Heart left ventricle (tissue), 16 donors: Measurements from ENCODE around the gene SVEP1. TPM values are rescaled to one million over a fixed set of nuclear protein-coding genes. Genes with fewer than 3 reads are reported as not detected.

Source experiments
- ATAC-seq, 4 donors: fragments of 200-7000 bp; cut with Tn5 transposase; one replicate each; pipeline ENCODE4 v1.9.1; 2020 to 2022; ENCODE audit warnings: moderate library complexity in 4 of 4, mild to moderate bottlenecking in 3 of 4, moderate number of reproducible peaks in 1 of 4
- DNase-seq, 5 donors: peaks; one replicate each; pipeline ENCODE4 v3.0.0-alpha.2; 2020
- H3K27ac ChIP-seq, 12 donors: fragments of 200-600 bp; sonication (generic) in 4 of 12; one replicate each; pipeline versions ENCODE4 v1.5.0 to v1.8.0; 2016 to 2022; ENCODE audit warnings: mild to moderate bottlenecking in 2 of 12
- H3K27me3 ChIP-seq, 9 donors: fragments of 200-600 bp; sonication (generic) in 2 of 9; one replicate each; pipeline versions ENCODE4 v1.5.1 to v1.8.0; 2016 to 2022; ENCODE audit warnings: mild to moderate bottlenecking in 3 of 9
- H3K36me3 ChIP-seq, 9 donors: fragments of 200-600 bp; sonication (generic) in 2 of 9; one replicate each; pipeline versions ENCODE4 v1.5.0 to v1.8.0; 2018 to 2022; ENCODE audit warnings: mild to moderate bottlenecking in 2 of 9
- H3K4me1 ChIP-seq, 12 donors: fragments of 200-600 bp; sonication (generic) in 4 of 12; one replicate each; pipeline versions ENCODE4 v1.5.0 to v1.8.0; 2016 to 2022; ENCODE audit warnings: mild to moderate bottlenecking in 3 of 12
- H3K4me3 ChIP-seq, 12 donors: fragments of 200-600 bp; sonication (generic) in 4 of 12; one replicate each; pipeline versions ENCODE4 v1.5.0 to v1.8.0; 2017 to 2022; ENCODE audit warnings: mild to moderate bottlenecking in 9 of 12, moderate library complexity in 4 of 12
- H3K9me3 ChIP-seq, 12 donors: fragments of 200-600 bp; sonication (generic) in 4 of 12; one replicate each; pipeline versions ENCODE4 v1.5.0 to v1.8.0; 2016 to 2022; ENCODE audit warnings: mild to moderate bottlenecking in 1 of 12
- POLR2A ChIP-seq, 2 donors: fragments of 450-650 bp; IDR thresholded peaks; one replicate each; pipeline ENCODE4 v1.6.1; 2017; ENCODE audit warnings: antibody characterized with exemption in 2 of 2, mild to moderate bottlenecking in 2 of 2, moderate library complexity in 2 of 2
- WGBS, 4 donors: extraction: QIAGEN DNeasy Blood & Tissue Kit in 2 of 4; methylation state at CpG; one replicate each; pipeline versions ENCODE4 v1.1.5 to v1.1.7; 2013 to 2018; 5-methylcytosine and 5-hydroxymethylcytosine counted together
- intact Hi-C, 10 donors: fragments of 100-400 bp; cut with DNase I; formaldehyde crosslinking; loops; one replicate each; pipeline versions ENCODE4 v1.11.1 to v1.14.2; 2022
- polyA plus RNA-seq, 2 donors: library from polyadenylated mRNA; stranded (reverse); fragments of 200-250 nt; gene quantifications; one replicate each; pipeline ENCODE4 v1.2.3, GENCODE V29; 2013
- total RNA-seq, 9 donors: library from RNA; depleted of rRNA in 2 of 9; stranded (reverse); fragments of >200 nt in 2 of 9; fragmentation: NEBNext Ultra II Directional in 3 of 9; extraction: Animal tissue kit (Norgen Biotek cat#: 25700) in 3 of 9; gene quantifications; one replicate each; pipeline versions ENCODE4 v1.1.0 to v1.2.4, GENCODE V29; 2016 to 2023
- TF ChIP-seq, protein P1 (sequence below), 12 donors: fragments of 200-600 bp; sonication (generic) in 4 of 12; IDR thresholded peaks; one replicate each; pipeline versions ENCODE4 v1.5.0 to v1.8.0; 2018 to 2022; ENCODE audit warnings: antibody characterized with exemption in 12 of 12, mild to moderate bottlenecking in 5 of 12
- donor health status: ischemic (EF 13 %, LVEDD 7.1; RV severe dilation, severe dysfunction).
- donor health status: healthy with polysubstance abuse.
- donor health status: DM: no; HTN: yes; CAD: no.
- donor health status: DM: no; HTN: no; CAD: no.
- donor health status: ischemic (EF 25% LVEDD 6.9; RV normal size, moderate dysfunction).
- donor health status: ischemic (EF 25% LVEDD 5.7; RV mildly dilated, moderate dysfunction).
- donor health status: healthy.
- donor health status: DM: yes; HTN: yes; CAD: no.
- donor health status: ischemic (EF 35%, LVEDD 5.7; RV mildly dilated, moderate dysfunction).
- donor health status: nonischemic (EF 11% LVEDD 7.7; RV severe dilation, severe dysfunction).
- donor health status: DM: yes; HTN: yes; CAD: no.
- donor health status: PGD.
- donor health status: ischemic (EF 29% LVEDD 5.4; RV normal size, mild dysfunction).
- donor health status: nonischemic (EF 23%, LVEDD 6.1; RV moderate dilation, normal function).

SVEP1 gene
- total and polyA plus RNA-seq, 11 donors = 0.50 to 34.4 (median 7.5) TPM

DNA sequence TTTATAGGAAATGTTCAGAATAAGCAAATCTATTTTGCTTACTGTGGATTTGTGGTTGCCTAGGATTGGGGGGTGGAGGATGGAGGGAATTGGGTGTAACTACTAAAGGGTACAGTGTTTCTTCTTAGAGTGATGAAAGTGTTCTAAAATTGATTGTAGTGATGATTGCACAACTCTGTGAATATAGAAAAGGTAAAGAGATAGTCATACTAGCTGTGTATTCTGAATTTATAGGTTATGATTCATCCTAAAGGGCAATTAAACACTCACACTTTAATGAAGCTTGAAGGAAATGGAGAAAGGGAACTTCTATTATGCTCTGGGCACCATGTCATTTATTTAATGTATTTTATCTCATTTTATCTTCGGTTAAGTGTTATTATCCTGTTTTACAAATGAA, 251.8 kb downstream of the SVEP1 start:
- no peaks in the 10 kb centered on the region for H3K36me3 ChIP-seq
- H3K4me3 ChIP-seq = no peak overlapping the region
- 89 to 97% (median 91%) methylated on average over 1 of the region's 1 CpG for WGBS, 4 donors
- DNase-seq (no peak), ATAC-seq (no peak)
- intact Hi-C loops = no loop called here
- TF ChIP-seq POLR2A (IDR thresholded peaks at IDR 0.05) = no peak
- TF ChIP-seq, protein P1, sequence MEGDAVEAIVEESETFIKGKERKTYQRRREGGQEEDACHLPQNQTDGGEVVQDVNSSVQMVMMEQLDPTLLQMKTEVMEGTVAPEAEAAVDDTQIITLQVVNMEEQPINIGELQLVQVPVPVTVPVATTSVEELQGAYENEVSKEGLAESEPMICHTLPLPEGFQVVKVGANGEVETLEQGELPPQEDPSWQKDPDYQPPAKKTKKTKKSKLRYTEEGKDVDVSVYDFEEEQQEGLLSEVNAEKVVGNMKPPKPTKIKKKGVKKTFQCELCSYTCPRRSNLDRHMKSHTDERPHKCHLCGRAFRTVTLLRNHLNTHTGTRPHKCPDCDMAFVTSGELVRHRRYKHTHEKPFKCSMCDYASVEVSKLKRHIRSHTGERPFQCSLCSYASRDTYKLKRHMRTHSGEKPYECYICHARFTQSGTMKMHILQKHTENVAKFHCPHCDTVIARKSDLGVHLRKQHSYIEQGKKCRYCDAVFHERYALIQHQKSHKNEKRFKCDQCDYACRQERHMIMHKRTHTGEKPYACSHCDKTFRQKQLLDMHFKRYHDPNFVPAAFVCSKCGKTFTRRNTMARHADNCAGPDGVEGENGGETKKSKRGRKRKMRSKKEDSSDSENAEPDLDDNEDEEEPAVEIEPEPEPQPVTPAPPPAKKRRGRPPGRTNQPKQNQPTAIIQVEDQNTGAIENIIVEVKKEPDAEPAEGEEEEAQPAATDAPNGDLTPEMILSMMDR (IDR thresholded peaks at IDR 0.05) = no peak
- peaks cover 0 to 13% (median 0%) of the 10 kb centered on the region in 12 donors for H3K4me1 ChIP-seq
- H3K9me3 ChIP-seq = peaks cover 0 to 3% (median 0%) of the 10 kb centered on the region in 12 donors
- no peak overlapping the region for H3K27ac ChIP-seq
- H3K27me3 ChIP-seq = no peaks in the 10 kb centered on the region

DNA sequence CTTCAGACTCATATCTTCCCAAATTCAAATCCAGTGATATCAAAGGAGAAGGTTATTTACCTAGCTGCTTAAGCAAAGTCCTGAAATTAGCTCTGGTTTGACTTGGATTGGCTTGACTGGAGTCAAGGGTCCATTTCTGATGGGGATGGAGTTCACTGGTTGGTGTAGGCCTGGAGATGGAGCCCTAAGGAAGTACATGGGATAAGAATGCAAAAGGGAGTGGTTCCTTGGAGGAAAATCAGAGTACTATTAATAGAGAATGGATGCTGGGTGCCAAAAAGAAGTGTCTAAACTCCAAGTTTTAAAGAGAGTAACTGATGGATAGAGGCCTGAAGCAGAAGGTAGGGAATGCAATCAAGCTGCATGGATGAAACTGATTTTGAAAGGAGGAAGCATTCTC, 255.7 kb downstream of the SVEP1 start:
- TF ChIP-seq POLR2A (IDR thresholded peaks at IDR 0.05) = no peak
- TF ChIP-seq, protein P1 (IDR thresholded peaks at IDR 0.05) = no peak

DNA sequence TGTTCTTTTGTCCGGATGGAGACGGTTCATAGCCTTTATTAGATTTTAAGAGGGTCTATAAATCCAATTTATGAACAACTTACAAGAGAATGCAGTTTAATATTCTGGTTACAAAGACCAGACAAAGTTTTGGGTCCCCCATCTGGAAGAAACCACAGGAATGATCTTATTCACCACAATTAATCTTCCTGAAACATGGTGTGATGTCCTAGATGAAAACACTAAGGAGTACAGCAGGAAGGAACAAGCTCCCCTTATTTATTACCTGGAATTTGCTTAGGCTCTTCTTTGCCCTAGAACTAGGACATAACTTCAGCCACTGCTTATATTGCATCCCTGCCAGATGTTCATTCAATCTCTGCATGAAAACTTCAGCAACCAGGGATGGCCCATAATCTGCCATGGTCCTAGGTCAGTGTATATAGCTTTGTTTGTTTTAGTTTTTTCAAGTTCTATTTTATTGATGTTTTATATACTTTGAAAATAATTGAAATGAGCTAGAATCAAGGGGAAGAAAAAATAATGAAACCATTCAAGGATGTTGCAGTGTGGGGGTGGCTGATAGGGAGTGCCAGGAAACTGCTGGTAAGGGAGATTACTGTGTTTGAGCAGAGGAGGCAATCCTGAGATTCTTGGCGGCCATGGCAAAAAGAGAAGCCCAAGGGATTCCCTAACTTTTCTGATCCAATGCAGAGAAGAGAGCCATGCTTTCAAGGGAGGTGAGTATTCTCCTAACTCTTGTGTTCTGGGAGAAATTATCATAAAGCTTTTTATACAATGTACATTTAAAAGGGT, 258.7 kb downstream of the SVEP1 start:
- peak in 1 of 5 donors; percentile 19 for DNase-seq
- TF ChIP-seq POLR2A (IDR thresholded peaks at IDR 0.05) = no peak
- TF ChIP-seq, protein P1 (IDR thresholded peaks at IDR 0.05) = no peak
- Histone ChIP-seq H3K4me1 (peaks cover 0 to 11% (median 0%) of the 10 kb centered on the region in 12 donors), H3K9me3 (no peaks in the 10 kb centered on the region), H3K36me3 (no peaks in the 10 kb centered on the region), H3K27me3 (no peaks in the 10 kb centered on the region), H3K4me3 (no peak overlapping the region), H3K27ac (no peak overlapping the region)
- intact Hi-C loops = no loop called here
- WGBS, 4 donors = 72 to 76% (median 74%) methylated on average over 3 of the region's 3 CpGs
- ATAC-seq = peak in 2 of 4 donors; percentile 24 to 55

More for the DNA sequence above, 255.7 kb downstream of the SVEP1 start:
- Histone ChIP-seq H3K27ac (no peak overlapping the region), H3K27me3 (no peaks in the 10 kb centered on the region), H3K9me3 (no peaks in the 10 kb centered on the region), H3K36me3 (no peaks in the 10 kb centered on the region), H3K4me1 (no peaks in the 10 kb centered on the region), H3K4me3 (no peak overlapping the region)
- intact Hi-C loops = no loop called here
- ATAC-seq = no peak
- DNase-seq = no peak

DNA sequence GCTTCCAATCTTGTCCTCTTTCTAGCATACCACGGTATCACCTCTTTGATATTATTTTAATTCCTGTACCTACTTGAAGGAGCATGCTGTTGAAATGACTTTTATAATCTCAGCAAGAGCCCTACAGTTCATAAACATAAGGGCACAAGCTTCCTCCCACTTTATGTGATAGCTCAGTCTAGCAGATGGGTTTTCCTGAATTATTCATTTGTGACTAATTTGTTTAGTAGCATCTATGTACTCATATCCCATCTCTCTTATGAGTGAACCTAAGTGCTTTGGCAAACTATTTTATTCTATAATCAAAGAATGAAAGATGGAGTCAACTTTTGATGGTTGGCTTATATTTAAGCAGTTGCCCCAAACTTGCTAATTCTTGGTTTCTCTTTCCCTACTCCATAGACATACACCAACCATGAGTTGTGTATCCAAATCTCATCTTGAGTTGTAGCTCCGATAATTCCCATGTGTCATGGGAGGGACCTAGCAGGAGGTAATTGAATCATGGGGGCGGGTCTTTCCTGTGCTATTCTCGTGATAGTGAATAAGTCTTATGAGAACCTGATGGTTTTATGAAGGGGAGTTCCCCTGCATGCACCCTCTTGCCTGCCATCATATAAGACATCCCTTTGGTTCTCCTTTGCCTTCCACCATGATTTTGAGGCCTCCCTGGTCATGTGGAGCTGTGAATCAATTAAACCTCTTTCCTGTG, 259.6 kb downstream of the SVEP1 start:
- DNase-seq (no peak), ATAC-seq (no peak)
- H3K4me1 ChIP-seq = peaks cover 0 to 11% (median 0%) of the 10 kb centered on the region in 12 donors
- no peak overlapping the region for H3K27ac ChIP-seq
- H3K9me3 ChIP-seq = no peaks in the 10 kb centered on the region
- WGBS, 4 donors = 70 to 82% (median 77%) methylated on average over 4 of the region's 4 CpGs
- TF ChIP-seq, protein P1 (IDR thresholded peaks at IDR 0.05) = no peak
- TF ChIP-seq POLR2A (IDR thresholded peaks at IDR 0.05) = no peak
- H3K27me3 ChIP-seq = no peaks in the 10 kb centered on the region
- H3K36me3 ChIP-seq = no peaks in the 10 kb centered on the region
- intact Hi-C loops = no loop called here
- no peak overlapping the region for H3K4me3 ChIP-seq
